WTC11 (cell line): ENCODE measurements around the gene SNX5.

ENCODE experiments used
- ATF2 ChIP-seq: sonication (generic); formaldehyde crosslinking; IDR thresholded peaks from 2 replicates; pipeline ENCODE4 v1.8.1; 2022; ENCODE audit warnings: low read depth, missing genetic modification reagents, borderline replicate concordance
- ATF3 ChIP-seq: sonication (generic); formaldehyde crosslinking; conservative IDR thresholded peaks from 2 replicates; pipeline ENCODE4 v1.8.1; 2022; ENCODE audit warnings: mild to moderate bottlenecking, missing genetic modification reagents
- CREB1 ChIP-seq: sonication (generic); formaldehyde crosslinking; IDR thresholded peaks from 2 replicates; pipeline ENCODE4 v1.8.0; 2023; ENCODE audit warnings: mild to moderate bottlenecking, missing genetic modification reagents
- CTCF ChIP-seq: fragments of 200-600 bp; IDR thresholded peaks from 2 replicates; pipeline ENCODE4 v1.8.0; 2022; ENCODE audit warnings: antibody characterized with exemption
- ESRRA ChIP-seq: sonication (generic); formaldehyde crosslinking; IDR thresholded peaks from 2 replicates; pipeline ENCODE4 v1.8.1; 2022; ENCODE audit warnings: mild to moderate bottlenecking, missing genetic modification reagents, borderline replicate concordance
- HMGXB4 ChIP-seq: sonication (generic); formaldehyde crosslinking; IDR thresholded peaks from 2 replicates; pipeline ENCODE4 v1.8.1; 2023; ENCODE audit warnings: mild to moderate bottlenecking, moderate library complexity, missing genetic modification reagents
- IRF1 ChIP-seq: sonication (generic); formaldehyde crosslinking; IDR thresholded peaks from 2 replicates; pipeline ENCODE4 v1.8.0; 2023; ENCODE audit warnings: missing genetic modification reagents
- MAX ChIP-seq: sonication (generic); formaldehyde crosslinking; IDR thresholded peaks from 2 replicates; pipeline ENCODE4 v1.8.0; 2022; ENCODE audit warnings: mild to moderate bottlenecking, missing genetic modification reagents
- USF1 ChIP-seq: sonication (generic); formaldehyde crosslinking; IDR thresholded peaks from 2 replicates; pipeline ENCODE4 v1.8.0; 2022; ENCODE audit warnings: mild to moderate bottlenecking, missing genetic modification reagents
- ZBTB43 ChIP-seq: sonication (generic); formaldehyde crosslinking; IDR thresholded peaks from 2 replicates; pipeline ENCODE4 v1.8.1; 2023; ENCODE audit warnings: mild to moderate bottlenecking, missing genetic modification reagents
- ZNF416 ChIP-seq: fragments of 250-450 bp; sonication (Bioruptor Pico); IDR thresholded peaks from 2 replicates; pipeline ENCODE4 v1.9.0; 2021; ENCODE audit warnings: mild to moderate bottlenecking, inconsistent platforms

- TF ChIP-seq ATF2 (CRISPR knock-in tag) (no peak), HMGXB4 (CRISPR knock-in tag) (no peak), CTCF (no peak), MAX (CRISPR knock-in tag) (no peak), ESRRA (CRISPR knock-in tag) (no peak), ZBTB43 (CRISPR knock-in tag) (no peak), USF1 (CRISPR knock-in tag) (no peak), ATF3 (CRISPR knock-in tag) (no peak), CREB1 (CRISPR knock-in tag) (no peak), ZNF416 (CRISPR knock-in tag) (no peak), IRF1 (CRISPR knock-in tag) (no peak)
These were observed 35.9 kb upstream of the SNX5 start for GRCh38 chr20:18004384-18005031.
